HepG2 (cell line): ENCODE data around the gene SUSD4.

ENCODE experiments used
- AHR ChIP-seq: IDR thresholded peaks from 2 replicates; pipeline ENCODE4 v1.6.1; 2018; ENCODE audit warnings: missing genetic modification reagents, missing compliant biosample characterization
- JUNB ChIP-seq: sonication (generic); formaldehyde crosslinking; IDR thresholded peaks from 2 replicates; pipeline ENCODE4 v1.8.0; 2022; ENCODE audit warnings: missing genetic modification reagents, mild to moderate bottlenecking, borderline replicate concordance
- MAX ChIP-seq: IDR thresholded peaks from 2 replicates; pipeline ENCODE4 v1.6.1; 2012; ENCODE audit warnings: inconsistent platforms
- NCOA1 ChIP-seq: sonication (generic); formaldehyde crosslinking; IDR thresholded peaks from 2 replicates; pipeline ENCODE4 v1.9.0; 2021; ENCODE audit warnings: missing genetic modification reagents
- RBM39 ChIP-seq: fragments of 200-400 bp; formaldehyde crosslinking; IDR thresholded peaks from one replicate; pipeline ENCODE4 v1.6.1; 2018; ENCODE audit warnings: antibody characterized with exemption, mild to moderate bottlenecking, low read depth, low read length; ENCODE audit not compliant: poor library complexity, severe bottlenecking
- SIN3A ChIP-seq: IDR thresholded peaks from 2 replicates; pipeline ENCODE4 v1.6.1; 2011; ENCODE audit warnings: low read depth, mild to moderate bottlenecking, control low read depth, low read length, borderline replicate concordance
- SKIL ChIP-seq: sonication (generic); formaldehyde crosslinking; IDR thresholded peaks from 2 replicates; pipeline ENCODE4 v1.8.0; 2022; ENCODE audit warnings: missing genetic modification reagents, mild to moderate bottlenecking, moderate library complexity, borderline replicate concordance
- ZNF10 ChIP-seq: sonication (generic); formaldehyde crosslinking; IDR thresholded peaks from 2 replicates; pipeline ENCODE4 v1.4.0; 2020; ENCODE audit warnings: mild to moderate bottlenecking, low read depth, missing genetic modification reagents, borderline replicate concordance
- ZNF747 ChIP-seq: sonication (generic); formaldehyde crosslinking; IDR thresholded peaks from 2 replicates; pipeline ENCODE4 v1.8.1; 2023; ENCODE audit warnings: missing genetic modification reagents, mild to moderate bottlenecking, borderline replicate concordance
- ZNF816 ChIP-seq: sonication (generic); formaldehyde crosslinking; IDR thresholded peaks from 2 replicates; pipeline ENCODE4 v1.8.0; 2022; ENCODE audit warnings: missing genetic modification reagents, mild to moderate bottlenecking, borderline replicate concordance
- TF ChIP-seq, protein P1 (sequence below): sonication (generic); formaldehyde crosslinking; IDR thresholded peaks from 2 replicates; pipeline ENCODE4 v1.5.0; 2020; ENCODE audit warnings: mild to moderate bottlenecking, missing genetic modification reagents, moderate library complexity

- TF ChIP-seq AHR (CRISPR knock-in tag), result no peak
- TF ChIP-seq MAX, result no peak
- TF ChIP-seq, protein P1, sequence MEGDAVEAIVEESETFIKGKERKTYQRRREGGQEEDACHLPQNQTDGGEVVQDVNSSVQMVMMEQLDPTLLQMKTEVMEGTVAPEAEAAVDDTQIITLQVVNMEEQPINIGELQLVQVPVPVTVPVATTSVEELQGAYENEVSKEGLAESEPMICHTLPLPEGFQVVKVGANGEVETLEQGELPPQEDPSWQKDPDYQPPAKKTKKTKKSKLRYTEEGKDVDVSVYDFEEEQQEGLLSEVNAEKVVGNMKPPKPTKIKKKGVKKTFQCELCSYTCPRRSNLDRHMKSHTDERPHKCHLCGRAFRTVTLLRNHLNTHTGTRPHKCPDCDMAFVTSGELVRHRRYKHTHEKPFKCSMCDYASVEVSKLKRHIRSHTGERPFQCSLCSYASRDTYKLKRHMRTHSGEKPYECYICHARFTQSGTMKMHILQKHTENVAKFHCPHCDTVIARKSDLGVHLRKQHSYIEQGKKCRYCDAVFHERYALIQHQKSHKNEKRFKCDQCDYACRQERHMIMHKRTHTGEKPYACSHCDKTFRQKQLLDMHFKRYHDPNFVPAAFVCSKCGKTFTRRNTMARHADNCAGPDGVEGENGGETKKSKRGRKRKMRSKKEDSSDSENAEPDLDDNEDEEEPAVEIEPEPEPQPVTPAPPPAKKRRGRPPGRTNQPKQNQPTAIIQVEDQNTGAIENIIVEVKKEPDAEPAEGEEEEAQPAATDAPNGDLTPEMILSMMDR (CRISPR knock-in tag), result no peak
- TF ChIP-seq SKIL (CRISPR knock-in tag), result no peak
- no peak for TF ChIP-seq ZNF816 (CRISPR knock-in tag)
- TF ChIP-seq ZNF10 (CRISPR knock-in tag), result no peak
- TF ChIP-seq SIN3A, result no peak
- no peak for TF ChIP-seq JUNB
- TF ChIP-seq ZNF747, result no peak
- no peak for TF ChIP-seq NCOA1 (CRISPR knock-in tag)
- TF ChIP-seq RBM39, result no peak
These were observed 183.2 kb downstream of the SUSD4 start for GRCh38 chr1:223180731-223181321.
